Right kidney (tissue), 1 donor: ENCODE measurements around the gene PSORS1C2.
"Not testable (repeated sequence)": the region's sequence is repeated elsewhere in the genome, so short reads cannot be mapped to it uniquely, and the experiment has no call there.

ENCODE experiments used
- DNase-seq: peaks from one replicate; pipeline ENCODE4 v3.0.0-alpha.2; 2016

The PSORS1C2 gene

DNA sequence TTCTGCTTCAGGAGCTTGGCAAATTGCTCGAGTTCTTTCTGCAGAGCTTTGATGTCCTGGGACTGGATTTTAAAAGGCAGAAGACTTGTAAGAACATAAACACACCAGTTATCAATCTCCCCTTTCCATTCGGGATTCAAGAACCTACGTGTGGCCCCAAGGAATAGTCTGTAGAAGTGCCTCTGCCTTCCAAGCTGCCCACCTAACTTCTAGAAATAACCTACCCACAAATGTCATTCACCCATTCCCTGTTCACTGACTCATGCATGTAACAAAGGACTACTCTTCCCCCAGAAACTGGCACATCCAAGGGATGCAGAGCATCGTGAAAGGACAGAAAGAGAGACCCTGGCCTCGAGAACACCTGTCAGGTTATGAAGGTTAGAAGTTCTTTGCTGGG lies 27.1 kb upstream of the PSORS1C2 start:
- DNase-seq: no peak

DNA sequence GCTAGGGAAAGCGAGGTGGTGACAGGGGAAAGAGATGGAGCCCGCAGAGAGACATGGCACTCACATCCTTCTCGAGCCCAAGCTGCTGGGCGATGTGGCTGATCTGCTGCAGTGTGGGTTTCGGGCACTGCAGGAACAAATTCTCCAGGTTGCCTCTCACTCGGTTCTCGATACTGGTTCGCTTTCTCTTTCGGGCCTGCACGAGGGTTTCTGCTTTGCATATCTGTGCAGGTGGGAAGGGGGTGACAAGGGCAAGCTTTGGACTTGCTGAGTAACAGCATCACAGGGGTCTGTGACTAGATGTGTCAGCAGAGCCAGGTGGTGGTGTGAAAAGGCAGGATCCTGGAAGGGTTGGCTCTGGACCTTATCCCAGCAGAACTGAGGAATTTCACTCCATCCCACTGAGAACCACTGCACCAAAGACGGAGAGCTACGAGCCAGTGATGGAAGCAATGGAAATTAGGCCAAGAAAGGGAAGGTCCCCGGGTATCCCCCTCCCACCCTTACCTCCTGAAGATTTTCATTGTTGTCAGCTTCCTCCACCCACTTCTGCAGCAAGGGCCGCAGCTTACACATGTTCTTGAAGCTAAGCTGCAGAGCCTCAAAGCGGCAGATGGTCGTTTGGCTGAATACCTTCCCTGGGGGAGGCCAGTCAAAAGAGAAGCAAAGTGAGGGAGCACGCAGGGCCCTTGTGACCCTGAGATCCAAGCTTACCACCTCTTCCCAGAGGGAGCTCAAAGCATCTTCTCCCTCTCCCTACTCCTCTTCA lies 26.4 kb upstream of the PSORS1C2 start:
- not testable (repeated sequence) for DNase-seq

DNA sequence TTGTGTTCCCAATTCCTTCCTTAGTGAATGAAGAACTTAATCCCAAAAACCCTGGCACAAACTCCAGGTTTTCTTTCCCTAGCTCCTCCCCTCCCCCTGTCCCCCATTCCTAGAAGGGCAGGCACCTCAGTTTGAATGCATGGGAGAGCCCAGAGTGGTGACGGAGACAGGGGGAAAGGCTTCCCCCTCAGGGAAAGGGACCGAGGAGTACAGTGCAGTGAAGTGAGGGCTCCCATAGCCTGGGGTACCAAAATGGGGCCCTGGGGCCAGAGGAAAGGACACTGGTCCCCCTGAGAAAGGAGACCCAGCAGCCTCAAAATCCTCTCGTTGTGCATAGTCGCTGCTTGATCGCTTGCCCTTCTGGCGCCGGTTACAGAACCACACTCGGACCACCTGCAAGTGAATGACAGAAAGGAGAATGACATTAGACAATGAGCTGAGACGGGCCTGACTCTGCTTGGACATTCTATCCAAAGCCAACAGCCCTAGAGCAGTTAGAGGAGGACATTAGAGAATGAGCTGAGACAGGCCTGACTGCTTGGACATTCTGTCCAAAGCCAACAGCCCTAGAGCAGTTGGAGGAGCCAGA lies 25.7 kb upstream of the PSORS1C2 start:
- not testable (repeated sequence) for DNase-seq

DNA sequence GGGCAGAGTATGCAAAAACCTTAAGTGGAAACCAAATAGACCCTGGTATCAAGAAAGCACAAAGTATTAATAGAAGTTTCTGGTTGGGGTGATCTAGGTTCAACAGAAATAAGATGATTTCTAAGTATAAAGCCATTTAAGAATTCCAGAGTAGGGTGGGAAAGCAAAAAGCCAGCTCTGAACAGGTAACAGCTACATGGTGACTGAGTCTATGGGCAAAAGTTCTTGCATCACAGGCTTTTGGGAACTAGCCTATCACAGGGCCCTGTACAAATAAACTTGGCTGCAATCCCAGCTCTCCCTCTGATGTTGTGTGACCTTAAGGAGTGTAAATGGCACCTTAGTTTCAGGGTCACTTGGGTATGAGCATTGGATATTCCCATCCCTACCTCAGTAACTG lies 25.1 kb upstream of the PSORS1C2 start:
- no peak for DNase-seq

DNA sequence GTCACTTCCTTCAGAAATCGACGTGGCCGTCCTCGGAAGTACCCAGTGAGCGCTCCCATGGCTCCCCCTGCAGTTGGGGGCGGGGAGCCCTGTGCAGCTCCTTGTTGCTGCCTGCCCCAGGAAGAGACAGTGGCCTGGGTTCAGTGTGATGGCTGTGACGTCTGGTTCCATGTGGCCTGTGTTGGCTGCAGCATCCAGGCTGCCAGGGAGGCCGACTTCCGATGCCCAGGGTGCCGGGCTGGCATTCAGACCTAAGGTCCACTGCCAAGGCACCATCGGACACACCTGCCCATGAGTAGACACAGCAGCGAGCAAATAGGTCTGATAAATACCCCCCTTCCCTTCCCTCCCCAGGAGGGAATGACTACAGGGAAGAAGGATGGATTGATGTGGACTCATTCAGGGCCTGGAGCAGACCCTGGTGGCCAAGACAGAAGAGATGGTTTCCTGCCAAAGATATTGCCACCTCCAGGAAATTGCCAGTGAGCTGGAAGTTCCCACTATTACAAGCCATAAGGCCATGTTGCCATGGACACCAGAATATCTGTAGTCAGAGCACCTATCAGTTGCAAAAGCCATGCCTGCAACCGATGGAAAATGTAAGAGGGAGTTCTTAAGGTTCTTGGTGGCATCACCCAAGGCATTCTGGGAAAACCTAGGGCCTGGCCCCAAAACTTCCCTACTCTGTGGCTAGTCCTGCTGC lies 23.7 kb upstream of the PSORS1C2 start:
- DNase-seq: no peak

DNA sequence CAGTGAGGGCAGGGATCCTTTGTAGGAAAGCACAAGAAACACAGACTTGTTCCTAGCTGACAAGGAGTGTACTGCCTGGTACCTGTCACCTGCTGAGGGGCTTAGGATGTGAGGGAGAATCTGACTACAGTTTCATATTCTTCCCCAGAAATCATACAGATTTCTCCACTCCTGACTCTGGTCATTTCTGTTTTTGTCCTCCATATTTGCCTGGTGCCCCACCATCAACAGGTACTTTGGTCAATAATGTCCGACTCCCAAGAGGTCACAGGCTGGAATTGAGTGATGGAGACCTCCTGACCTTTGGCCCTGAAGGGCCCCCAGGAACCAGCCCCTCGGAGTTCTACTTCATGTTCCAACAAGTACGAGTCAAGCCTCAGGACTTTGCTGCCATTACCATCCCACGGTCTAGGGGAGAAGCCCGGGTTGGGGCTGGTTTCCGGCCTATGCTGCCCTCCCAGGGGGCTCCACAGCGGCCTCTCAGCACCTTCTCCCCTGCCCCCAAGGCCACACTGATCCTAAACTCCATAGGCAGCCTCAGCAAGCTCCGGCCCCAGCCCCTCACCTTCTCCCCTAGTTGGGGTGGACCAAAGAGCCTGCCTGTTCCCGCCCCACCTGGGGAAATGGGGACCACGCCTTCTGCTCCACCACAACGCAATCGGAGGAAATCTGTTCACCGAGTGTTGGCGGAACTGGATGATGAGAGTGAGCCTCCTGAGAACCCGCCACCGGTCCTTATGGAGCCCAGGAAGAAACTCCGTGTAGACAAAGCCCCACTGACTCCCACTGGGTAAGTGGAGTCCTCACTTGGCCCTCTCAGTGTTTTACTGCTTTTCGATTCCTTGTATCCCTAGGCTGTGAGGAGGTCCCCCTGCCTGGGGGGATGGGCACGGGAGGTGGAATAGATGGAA lies 22.6 kb upstream of the PSORS1C2 start:
- DNase-seq: no peak

DNA sequence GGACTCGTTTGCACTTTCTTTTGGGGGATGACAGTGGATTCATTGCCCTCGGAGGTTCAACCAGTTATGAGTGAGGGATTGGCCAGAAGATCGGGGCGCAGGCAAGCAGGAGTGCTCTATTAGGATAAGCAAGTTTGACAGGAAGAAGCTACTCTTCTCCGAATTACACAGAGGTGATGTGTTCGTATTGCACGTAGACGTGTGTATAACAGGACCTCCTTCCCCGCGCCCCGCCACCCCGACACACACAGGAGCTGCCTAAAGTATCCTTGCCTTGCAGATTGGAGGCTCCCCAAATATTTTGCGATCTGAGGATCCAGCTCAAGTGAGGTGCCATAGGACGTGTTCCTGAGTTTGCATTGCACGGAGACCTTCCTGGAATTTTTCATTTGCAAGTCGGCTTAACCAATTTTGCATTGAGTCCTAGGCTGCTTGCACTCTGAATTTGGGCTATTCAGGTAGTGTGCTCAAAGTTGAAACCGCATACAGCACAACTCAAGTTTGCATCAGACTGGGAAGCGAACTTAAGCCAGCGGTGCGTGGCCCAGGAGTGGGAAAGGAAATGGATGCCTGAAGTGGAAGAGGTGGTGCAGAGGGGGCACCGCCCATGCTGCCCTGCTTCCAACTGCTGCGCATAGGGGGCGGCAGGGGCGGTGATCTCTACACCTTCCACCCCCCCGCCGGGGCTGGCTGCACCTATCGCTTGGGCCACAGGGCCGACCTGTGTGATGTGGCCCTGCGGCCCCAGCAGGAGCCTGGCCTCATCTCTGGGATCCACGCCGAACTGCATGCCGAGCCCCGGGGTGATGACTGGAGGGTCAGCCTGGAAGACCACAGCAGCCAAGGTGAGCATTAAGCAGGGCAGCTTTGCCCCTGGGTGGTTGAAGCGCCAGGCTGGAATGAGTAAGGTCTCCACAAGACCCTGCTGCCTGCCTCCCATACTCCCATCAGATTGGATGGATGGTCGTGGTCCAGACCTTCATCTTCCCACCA lies 20.3 kb upstream of the PSORS1C2 start:
- no peak for DNase-seq

DNA sequence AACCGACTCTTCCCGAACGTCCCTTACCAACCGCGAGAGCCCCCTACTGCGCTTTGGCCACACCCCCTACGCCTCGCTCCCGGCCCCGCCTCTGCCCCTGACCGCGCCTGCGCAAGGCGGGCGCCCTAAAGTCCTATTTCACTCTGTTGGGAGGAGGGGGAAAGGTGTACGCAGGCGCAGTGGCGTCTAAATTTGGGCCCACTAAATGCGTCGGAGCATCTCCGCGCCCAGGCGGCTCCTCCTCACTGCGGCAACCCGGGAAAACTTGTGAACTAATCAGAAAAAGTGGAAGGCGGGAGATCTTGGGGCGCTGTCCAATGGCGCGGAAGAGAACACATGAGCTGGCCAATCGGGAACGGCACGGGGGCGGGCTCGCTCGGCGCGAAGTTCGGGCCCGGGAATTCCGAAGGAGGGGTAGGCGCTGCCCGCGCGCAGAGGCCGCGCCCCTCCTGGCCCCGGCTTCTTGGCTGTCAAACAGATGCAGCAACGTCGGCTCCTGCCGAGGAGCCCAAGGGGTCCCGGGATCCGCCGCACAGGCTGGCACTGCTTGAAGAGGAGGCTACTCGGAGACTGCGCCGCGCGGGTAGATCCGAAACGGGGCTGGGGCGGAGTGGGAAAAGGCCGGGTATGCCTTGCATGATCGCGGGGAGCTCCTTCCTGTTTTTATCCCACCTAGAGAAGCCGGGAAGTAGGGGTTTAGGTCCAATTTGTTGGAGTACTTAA lies 19.4 kb upstream of the PSORS1C2 start, which contains the start of gene TCF19:
TCF19 (plus strand) TSS at position 450 of the 723 bp plus-strand sequence. CDS start 881 bp downstream, outside the sequence.
- peak; percentile 97 for DNase-seq

DNA sequence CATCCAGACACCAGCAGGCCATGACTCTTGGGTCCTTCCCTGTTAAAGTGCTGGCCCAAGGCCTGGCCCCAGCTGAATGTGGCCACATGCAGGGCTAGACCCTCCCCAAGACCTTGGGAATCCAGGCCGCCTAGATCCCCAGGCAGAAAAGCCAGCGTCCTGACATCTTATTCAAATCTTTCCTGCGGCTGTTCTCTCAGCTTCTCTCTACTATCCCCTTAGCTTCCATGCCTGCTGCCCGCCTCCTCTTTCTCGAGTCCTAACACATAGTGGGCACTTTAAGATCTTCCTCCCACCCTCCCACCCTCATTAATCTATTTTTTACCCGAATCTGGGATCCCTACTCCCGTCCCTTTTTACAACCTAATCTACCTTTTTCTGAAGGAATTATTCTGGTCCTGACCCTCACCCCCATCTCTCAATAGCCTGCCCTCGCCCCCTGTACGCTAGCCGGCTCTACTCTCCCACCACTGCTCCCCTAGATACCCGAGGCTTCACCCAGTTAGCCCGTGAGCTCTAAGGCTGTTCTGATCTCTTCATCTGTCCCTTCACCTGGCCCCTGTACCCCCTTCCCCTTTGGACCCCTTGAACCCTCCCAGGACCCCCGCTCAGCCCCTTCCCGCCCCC lies 18.8 kb upstream of the PSORS1C2 start, which contains the start of gene CCHCR1:
CCHCR1 (minus strand) TSS at position 290 of the 627 bp plus-strand sequence; CDS start at position 88, 202 bp downstream.
- DNase-seq: no peak

DNA sequence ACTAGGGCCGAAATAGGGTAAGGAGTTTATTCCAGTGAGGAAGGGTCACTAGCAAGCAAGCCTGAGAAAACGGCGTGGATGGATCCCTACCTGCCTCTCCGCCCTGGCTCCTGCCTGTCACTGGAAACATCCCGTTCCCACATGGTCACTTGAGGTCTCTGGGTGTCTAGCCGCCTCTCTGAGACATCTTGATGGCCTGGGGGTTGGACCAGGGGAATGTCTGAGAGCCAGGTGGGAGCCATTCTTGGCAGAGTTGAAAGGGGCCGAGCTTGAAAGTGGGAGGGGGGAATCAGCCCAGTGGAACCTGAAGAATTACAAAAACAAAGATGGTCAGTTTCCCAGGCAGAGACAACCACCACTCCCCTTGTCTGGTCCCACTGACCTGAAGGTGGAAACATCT lies 17.8 kb upstream of the PSORS1C2 start:
- DNase-seq: no peak

DNA sequence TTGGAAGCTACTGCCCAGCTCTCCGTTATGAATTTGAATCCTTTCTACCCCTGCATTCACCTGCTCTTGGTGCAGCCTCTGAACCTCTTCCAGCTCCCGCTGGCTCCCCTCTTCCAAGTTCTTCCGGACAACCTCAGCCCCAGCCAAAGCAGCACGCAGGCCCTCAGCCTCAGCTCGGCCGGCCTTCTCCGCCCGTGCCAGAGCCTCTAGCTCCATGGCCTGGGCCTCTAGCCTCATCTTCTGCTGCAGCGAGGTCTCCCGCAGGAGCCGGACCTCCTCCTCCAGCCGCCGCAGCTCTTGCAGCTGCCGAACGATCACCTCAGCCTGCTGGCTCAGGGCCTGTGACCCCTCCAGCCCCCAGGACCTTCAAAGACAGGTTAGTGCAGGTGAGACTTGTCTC lies 15.6 kb upstream of the PSORS1C2 start:
- DNase-seq: no peak

DNA sequence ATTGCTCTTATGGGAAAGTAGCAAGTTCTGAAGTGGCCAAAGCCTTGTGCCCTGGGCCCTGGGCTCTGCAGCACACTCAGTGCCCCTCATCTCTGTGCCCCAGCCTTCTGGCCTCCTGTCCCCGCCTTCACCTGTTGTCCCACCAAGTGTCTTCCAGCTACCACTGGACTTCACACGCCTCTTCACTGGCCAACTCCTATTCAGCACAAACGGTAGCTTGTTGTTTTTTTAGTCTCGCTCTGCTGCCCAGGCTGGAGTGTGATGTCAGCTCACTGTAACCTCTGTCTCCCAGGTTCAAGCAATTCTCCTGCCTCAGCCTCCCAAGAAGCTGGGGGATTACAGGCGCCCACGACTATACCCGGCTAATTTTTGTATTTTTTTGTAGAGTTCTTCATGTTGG lies 13.9 kb upstream of the PSORS1C2 start:
- DNase-seq: no peak

DNA sequence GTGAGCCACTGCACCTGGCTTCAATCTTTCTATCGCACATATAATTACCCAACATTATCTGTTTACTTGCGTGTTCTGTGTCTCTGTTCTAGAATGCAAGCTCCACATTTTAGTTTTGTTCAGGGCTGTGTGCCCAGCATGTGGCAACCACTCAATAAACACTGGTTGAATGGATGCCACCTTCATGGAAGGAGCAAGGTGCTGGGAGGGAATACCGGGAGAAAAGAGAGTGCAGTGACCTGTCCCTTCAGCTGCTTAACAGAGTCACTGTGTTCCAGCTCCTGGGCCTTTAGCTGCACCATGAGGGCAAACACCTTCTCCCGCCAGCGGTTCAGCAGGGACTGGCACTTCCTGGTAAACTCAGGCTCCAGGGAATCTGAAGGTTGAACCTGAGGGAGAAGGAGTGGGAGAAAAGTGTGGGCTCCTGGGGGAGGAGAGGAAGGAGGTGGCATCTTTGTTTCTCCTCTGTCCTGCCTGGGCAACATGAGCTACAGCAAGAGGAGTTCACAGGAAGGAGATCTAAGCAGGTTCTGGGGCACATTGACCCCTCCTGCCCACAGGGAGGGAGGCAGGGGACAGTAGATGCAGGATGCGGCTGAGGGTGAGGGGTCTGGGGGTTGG lies 11.1 kb upstream of the PSORS1C2 start:
- no peak for DNase-seq

DNA sequence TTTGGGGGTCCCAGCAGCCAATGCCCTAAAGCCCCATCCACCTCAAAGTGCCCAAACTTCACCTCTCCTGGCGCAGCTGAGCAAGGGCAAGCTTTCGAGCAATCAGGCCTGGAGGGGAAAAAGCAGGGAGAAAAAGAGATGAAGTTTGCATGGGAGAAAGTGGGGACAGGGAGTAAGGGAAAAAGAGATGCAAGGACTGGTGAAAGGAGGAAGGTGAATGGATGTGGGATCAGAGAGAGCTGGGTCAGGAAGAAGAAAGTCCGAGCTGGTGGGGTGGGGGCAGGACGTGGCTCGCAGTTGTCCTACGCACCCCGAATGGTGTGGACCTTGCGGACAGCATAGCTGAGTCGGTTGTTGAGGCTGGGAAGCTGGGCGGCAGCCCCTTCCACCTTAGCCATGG lies 6.5 kb upstream of the PSORS1C2 start:
- no peak for DNase-seq

DNA sequence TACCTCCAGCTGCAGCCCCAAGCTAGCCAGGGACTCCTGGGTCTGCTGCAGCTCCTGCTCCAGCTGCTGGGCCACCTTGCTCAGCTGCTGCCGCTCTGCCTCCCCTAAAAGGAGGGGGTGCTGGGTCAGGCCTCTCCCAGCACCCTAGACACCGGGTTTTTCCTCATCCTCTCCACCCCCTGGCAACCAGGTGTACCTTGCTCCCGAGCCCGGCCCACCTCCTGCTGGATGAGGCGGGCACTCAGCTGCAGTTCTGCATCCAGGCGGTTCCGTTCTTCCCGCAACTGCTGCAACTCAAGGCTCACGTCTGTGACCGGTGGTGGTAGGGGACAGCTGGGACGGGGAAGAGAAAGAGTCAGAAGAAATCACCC lies 6.1 kb upstream of the PSORS1C2 start:
- no peak for DNase-seq

DNA sequence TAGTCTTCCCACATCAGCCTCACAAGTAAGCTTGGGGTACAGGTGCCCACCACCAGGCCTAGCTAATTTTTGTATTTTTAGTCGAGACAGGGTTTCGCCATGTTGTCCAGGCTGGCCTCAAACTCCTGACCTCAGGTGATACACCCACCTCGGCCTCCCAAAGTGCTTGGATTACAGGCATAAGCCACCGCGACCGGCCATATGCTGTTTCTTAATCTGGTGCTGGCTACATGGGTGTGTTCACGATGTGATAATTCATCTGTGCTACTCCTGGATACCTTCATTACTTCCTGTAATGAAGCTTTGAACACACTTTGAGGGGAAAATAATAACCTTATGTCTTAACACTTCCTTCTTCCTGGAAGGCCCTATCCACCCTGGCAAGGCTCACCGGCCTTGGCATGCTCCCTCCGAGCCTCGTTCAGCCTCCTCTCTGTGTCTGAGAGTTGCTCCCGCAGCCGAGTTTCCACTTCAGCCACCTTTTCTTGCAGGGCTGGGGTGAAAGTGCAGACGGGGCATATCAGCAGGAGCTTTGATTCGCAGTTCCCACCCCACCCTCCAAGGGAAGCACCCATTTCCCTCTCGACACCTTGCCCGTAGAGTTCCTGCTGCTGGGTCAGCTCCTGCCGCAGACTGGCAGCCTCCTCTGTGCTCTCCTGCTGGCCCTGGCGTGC lies 5.6 kb upstream of the PSORS1C2 start:
- no peak for DNase-seq

DNA sequence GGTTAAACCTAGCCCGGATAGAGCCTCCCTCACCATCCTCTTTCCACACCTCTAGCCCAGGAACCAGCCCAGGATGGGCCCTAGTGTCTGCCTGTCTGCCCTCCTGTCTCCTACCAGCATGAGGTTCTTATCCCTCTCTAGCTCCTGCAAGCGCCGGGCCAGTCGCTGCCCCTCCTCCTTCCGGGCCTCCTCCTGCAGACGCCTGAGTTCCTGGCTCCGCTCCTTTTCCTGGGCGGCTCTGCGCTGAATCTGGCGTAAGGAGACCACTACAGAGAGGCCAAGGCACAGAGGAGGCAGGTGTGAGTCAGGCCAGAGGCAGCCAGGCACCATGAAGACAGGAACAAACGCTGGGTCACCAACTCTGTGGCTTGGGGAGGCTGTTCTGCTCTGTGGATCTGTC lies 4.3 kb upstream of the PSORS1C2 start:
- DNase-seq: no peak

DNA sequence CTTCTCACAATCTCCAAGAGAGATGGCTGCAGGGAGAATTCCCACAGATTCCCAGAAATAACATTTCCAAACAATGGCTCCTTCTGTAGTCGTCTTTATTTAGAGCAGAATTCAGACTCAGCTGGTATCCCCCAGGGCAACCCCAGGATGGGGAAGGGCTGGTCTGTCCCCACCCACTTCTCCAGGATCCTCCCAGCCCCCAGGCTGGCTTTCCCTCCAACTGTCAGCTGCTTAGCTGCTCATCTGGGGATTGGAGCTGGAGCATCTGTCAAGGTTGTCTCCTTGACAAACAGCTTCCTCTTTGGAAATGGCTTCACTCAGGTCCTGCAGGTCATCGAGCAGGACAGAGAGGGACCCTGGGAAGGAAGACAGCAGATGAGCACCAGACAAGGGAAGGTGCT lies 3.5 kb upstream of the PSORS1C2 start:
- DNase-seq: no peak

DNA sequence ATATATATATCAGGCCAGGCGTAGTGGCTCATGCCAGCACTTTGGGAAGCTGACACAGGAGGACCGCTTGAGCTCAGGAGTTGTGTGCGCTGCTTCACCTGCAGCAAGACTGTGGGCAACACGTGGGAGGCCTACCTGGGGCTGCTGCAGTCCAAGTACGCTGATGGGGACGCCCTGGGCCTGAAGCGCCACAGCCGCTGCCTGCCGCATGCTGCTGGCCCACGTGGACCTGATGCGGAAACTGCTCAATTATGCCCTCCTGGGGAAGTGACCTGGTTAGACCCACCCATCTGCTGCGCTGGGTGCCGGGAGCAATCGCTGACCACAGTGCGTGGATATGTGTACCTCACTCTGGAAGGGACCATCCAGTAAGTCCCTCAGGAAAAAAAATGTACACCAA lies 1.8 kb upstream of the PSORS1C2 start:
- DNase-seq: no peak
